ENCODE measurements around the gene SURF4.

DNA sequence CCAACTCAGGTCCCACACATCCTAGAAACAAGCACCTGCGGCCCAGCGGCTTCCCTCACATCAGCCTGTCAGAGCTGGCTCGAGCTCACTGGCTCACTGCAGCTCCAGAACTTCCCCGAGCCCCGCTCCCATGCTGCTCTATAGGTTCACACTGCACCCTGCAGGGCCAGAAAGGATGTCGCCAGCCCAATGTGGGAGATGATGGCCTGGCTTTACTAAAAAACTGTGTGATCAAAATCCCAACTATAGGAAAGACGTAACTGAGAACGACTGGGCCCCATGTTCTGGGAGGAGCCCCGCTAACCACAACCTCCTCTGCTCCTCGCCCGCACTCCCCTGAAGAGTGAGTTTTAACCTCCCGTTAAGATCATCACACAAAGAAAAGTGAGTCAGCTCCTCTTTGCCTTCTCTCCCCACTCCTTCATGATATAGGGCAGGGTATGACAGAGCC, 4.6 kb downstream of the SURF4 start:
- TF ChIP-seq, protein P1, sequence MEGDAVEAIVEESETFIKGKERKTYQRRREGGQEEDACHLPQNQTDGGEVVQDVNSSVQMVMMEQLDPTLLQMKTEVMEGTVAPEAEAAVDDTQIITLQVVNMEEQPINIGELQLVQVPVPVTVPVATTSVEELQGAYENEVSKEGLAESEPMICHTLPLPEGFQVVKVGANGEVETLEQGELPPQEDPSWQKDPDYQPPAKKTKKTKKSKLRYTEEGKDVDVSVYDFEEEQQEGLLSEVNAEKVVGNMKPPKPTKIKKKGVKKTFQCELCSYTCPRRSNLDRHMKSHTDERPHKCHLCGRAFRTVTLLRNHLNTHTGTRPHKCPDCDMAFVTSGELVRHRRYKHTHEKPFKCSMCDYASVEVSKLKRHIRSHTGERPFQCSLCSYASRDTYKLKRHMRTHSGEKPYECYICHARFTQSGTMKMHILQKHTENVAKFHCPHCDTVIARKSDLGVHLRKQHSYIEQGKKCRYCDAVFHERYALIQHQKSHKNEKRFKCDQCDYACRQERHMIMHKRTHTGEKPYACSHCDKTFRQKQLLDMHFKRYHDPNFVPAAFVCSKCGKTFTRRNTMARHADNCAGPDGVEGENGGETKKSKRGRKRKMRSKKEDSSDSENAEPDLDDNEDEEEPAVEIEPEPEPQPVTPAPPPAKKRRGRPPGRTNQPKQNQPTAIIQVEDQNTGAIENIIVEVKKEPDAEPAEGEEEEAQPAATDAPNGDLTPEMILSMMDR (IDR thresholded peaks at IDR 0.05) = no peak
- TF ChIP-seq POLR2AphosphoS5 (IDR thresholded peaks at IDR 0.05) (no peak), POLR2A (IDR thresholded peaks at IDR 0.05) (no peak)
